Islet precursor cell (in vitro differentiated cells): ENCODE data around the gene GJA1.
A peak's percentile ranks its signal among the peaks of the same experiment; 100 is the strongest.
"Not testable (repeated sequence)": the region's sequence is repeated elsewhere in the genome, so short reads cannot be mapped to it uniquely, and the experiment has no call there.

Experiments
- DNase-seq: peaks from one replicate; pipeline ENCODE4 v3.0.0-alpha.2; 2018

GJA1 gene

GRCh38 chr6:121437851-121438651 lies 2.6 kb downstream of the GJA1 start:
- DNase-seq = peak; percentile 56

GRCh38 chr6:121438869-121439268 lies 3.4 kb downstream of the GJA1 start:
- DNase-seq = no peak

GRCh38 chr6:121439475-121439874 lies 4.0 kb downstream of the GJA1 start:
- no peak for DNase-seq

- DNase-seq = no peak
Measured at GRCh38 chr6:121439926-121440325, 4.5 kb downstream of the GJA1 start.

GRCh38 chr6:121441477-121441876 lies 6.0 kb downstream of the GJA1 start:
- no peak for DNase-seq

- no peak for DNase-seq
Measured at GRCh38 chr6:121442576-121442975, 7.1 kb downstream of the GJA1 start.

- no peak for DNase-seq
Measured at GRCh38 chr6:121443971-121444541, 8.6 kb downstream of the GJA1 start.

GRCh38 chr6:121446705-121447104 lies 11.3 kb downstream of the GJA1 start:
- not testable (repeated sequence) for DNase-seq

GRCh38 chr6:121447746-121448145 lies 12.3 kb downstream of the GJA1 start:
- DNase-seq = not testable (repeated sequence)

GRCh38 chr6:121448528-121448927 lies 13.1 kb downstream of the GJA1 start:
- not testable (repeated sequence) for DNase-seq

- DNase-seq = no peak
Measured at GRCh38 chr6:121449331-121449730, 13.9 kb downstream of the GJA1 start.

- DNase-seq = no peak
Measured at GRCh38 chr6:121450242-121450641, 14.8 kb downstream of the GJA1 start.

- no peak for DNase-seq
Measured at GRCh38 chr6:121451250-121451649, 15.8 kb downstream of the GJA1 start.

- DNase-seq = no peak
Measured at GRCh38 chr6:121453191-121453590, 17.7 kb downstream of the GJA1 start.

GRCh38 chr6:121460170-121460569 lies 24.7 kb downstream of the GJA1 start:
- DNase-seq = no peak

GRCh38 chr6:121463087-121463486 lies 27.6 kb downstream of the GJA1 start:
- DNase-seq = no peak

- no peak for DNase-seq
Measured at GRCh38 chr6:121465101-121465500, 29.7 kb downstream of the GJA1 start.

GRCh38 chr6:121479486-121480098 lies 44.1 kb downstream of the GJA1 start:
- peak; percentile 64 for DNase-seq

GRCh38 chr6:121480099-121480713 lies 44.8 kb downstream of the GJA1 start:
- no peak for DNase-seq

- no peak for DNase-seq
Measured at GRCh38 chr6:121482004-121482693, 46.7 kb downstream of the GJA1 start.

GRCh38 chr6:121482751-121483150 lies 47.3 kb downstream of the GJA1 start:
- DNase-seq = no peak

- no peak for DNase-seq
Measured at GRCh38 chr6:121485359-121485811, 49.9 kb downstream of the GJA1 start.

- DNase-seq = no peak
Measured at GRCh38 chr6:121491576-121491975, 56.1 kb downstream of the GJA1 start.
